Panc1 (cell line): Measurements from ENCODE around the gene MSMB. TPM values are rescaled to one million over a fixed set of nuclear protein-coding genes. Genes with fewer than 3 reads are reported as not detected.

ENCODE experiments used
- ATAC-seq: fragments of 200-7000 bp; cut with Tn5 transposase; 2 replicates; pipeline ENCODE4 v1.9.1; 2020; ENCODE audit warnings: mild to moderate bottlenecking, moderate library complexity
- BruUV-seq: library from RNA; stranded (reverse); fragments of 400-500 nt; replicated peaks from 2 replicates; lab custom pipeline; 2021; lab: Mats Ljungman, UMichigan
- CTCF ChIA-PET: fragments of 300-600 bp; sonication (Branson Sonifier 250); formaldehyde crosslinking; loops from one replicate; lab custom pipeline; 2022; ENCODE audit warnings: antibody characterized with exemption; lab: Charles Lee
- POLR2A ChIA-PET: fragments of 300-600 bp; sonication (Branson Sonifier 250); formaldehyde crosslinking; loops from one replicate; lab custom pipeline; 2022; ENCODE audit warnings: antibody characterized with exemption; lab: Charles Lee
- DNase-seq: peaks from one replicate; pipeline ENCODE4 v3.0.0-alpha.2; 2010; ENCODE audit warnings: low read depth, low spot score
- H3K27ac ChIP-seq: 2 replicates; pipeline ENCODE4 v1.5.1; 2011; ENCODE audit warnings: mild to moderate bottlenecking, low read length, inconsistent platforms
- H3K27me3 ChIP-seq: fragments of 200-500 bp; sonication (Bioruptor generic); 2 replicates; pipeline ENCODE4 v1.6.0; 2014; ENCODE audit warnings: low read length, inconsistent platforms; ENCODE audit not compliant: control insufficient read depth, insufficient read depth
- H3K36me3 ChIP-seq: fragments of 200-500 bp; sonication (Bioruptor generic); 2 replicates; pipeline ENCODE4 v1.5.1; 2014; ENCODE audit warnings: inconsistent platforms, mild to moderate bottlenecking, low read length, moderate library complexity; ENCODE audit not compliant: control insufficient read depth, insufficient read depth
- H3K4me1 ChIP-seq: 2 replicates; pipeline ENCODE4 v1.5.1; 2011; ENCODE audit warnings: inconsistent platforms, mild to moderate bottlenecking, low read length, moderate library complexity; ENCODE audit not compliant: control insufficient read depth, insufficient read depth
- H3K4me3 ChIP-seq, 2 experiments: 2 replicates each; pipeline ENCODE4 v1.5.1; 2011 to 2012; ENCODE audit warnings: low read depth in 2 of 2, low read length in 2 of 2, mild to moderate bottlenecking in 2 of 2, inconsistent platforms in 1 of 2, moderate library complexity in 1 of 2
- H3K9me3 ChIP-seq: fragments of 200-500 bp; sonication (Bioruptor generic); 2 replicates; pipeline ENCODE4 v1.5.1; 2014; ENCODE audit warnings: low read depth, mild to moderate bottlenecking, inconsistent platforms, low read length, moderate library complexity; ENCODE audit not compliant: control insufficient read depth, insufficient read depth
- POLR2AphosphoS5 ChIP-seq: IDR thresholded peaks from 2 replicates; pipeline ENCODE4 v1.6.1; 2012; ENCODE audit warnings: mild to moderate bottlenecking, low read depth, low read length, moderate library complexity
- REST ChIP-seq, 2 experiments: IDR thresholded peaks; 2 replicates each; pipeline ENCODE4 v1.6.1; 2011 to 2012; ENCODE audit warnings: low read depth in 2 of 2, control low read depth in 1 of 2, low read length in 1 of 2, mild to moderate bottlenecking in 1 of 2, moderate library complexity in 1 of 2; ENCODE audit not compliant: insufficient read depth in 1 of 2
- SIN3A ChIP-seq: IDR thresholded peaks from 2 replicates; pipeline ENCODE4 v1.6.1; 2012; ENCODE audit warnings: low read depth, mild to moderate bottlenecking, low read length, moderate library complexity, borderline replicate concordance; ENCODE audit not compliant: insufficient read depth
- TCF7L2 ChIP-seq: IDR thresholded peaks from 2 replicates; pipeline ENCODE4 v1.6.1; 2011; ENCODE audit warnings: mild to moderate bottlenecking, low read depth, low read length, inconsistent platforms
- in situ Hi-C: cut with HindIII; loops from 2 replicates; pipeline ENCODE4 v1.10.0; 2016; ENCODE audit warnings: low sequenced_read_pairs, low pct_unique_long_range_greater_than_20kb
- intact Hi-C: fragments of 100-400 bp; cut with micrococcal nuclease; formaldehyde crosslinking; loops from one replicate; pipeline ENCODE4 v1.10.0; 2022; ENCODE audit not compliant: unreplicated experiment
- total RNA-seq: library from RNA; stranded (reverse); gene quantifications from one replicate; pipeline ENCODE4 v1.2.1, GENCODE V29; 2021; ENCODE audit not compliant: unreplicated experiment
- TF ChIP-seq, protein P1 (sequence below): fragments of 450-650 bp; IDR thresholded peaks from 2 replicates; pipeline ENCODE4 v1.5.1; 2017; ENCODE audit warnings: mild to moderate bottlenecking

MSMB gene
- total RNA-seq, 1 experiment from 2014 or later = not detected

GRCh38 chr10:46019177-46019528 is 26.9 kb downstream of the MSMB start:
- CTCF ChIA-PET = no interaction called here
- intact Hi-C loops (no loop called here), in situ Hi-C loops (no loop called here)
- ATAC-seq (no peak), DNase-seq (no peak)
- no TSS peak for BruUV-seq
- H3K4me3 ChIP-seq = no peak overlapping the region
- TF ChIP-seq TCF7L2 (no peak), POLR2AphosphoS5 (no peak), SIN3A (no peak), REST (IDR thresholded peaks at IDR 0.05; ENCODE audit: insufficient read depth in 1 of 2, low read depth in 2 of 2, low read length in 1 of 2) (no peak)
- TF ChIP-seq, protein P1, sequence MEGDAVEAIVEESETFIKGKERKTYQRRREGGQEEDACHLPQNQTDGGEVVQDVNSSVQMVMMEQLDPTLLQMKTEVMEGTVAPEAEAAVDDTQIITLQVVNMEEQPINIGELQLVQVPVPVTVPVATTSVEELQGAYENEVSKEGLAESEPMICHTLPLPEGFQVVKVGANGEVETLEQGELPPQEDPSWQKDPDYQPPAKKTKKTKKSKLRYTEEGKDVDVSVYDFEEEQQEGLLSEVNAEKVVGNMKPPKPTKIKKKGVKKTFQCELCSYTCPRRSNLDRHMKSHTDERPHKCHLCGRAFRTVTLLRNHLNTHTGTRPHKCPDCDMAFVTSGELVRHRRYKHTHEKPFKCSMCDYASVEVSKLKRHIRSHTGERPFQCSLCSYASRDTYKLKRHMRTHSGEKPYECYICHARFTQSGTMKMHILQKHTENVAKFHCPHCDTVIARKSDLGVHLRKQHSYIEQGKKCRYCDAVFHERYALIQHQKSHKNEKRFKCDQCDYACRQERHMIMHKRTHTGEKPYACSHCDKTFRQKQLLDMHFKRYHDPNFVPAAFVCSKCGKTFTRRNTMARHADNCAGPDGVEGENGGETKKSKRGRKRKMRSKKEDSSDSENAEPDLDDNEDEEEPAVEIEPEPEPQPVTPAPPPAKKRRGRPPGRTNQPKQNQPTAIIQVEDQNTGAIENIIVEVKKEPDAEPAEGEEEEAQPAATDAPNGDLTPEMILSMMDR = no peak
- H3K27ac ChIP-seq = no peak overlapping the region
- H3K36me3 ChIP-seq = peaks cover 10% of the 10 kb centered on the region; the same call in 1 of the 2 replicates
- H3K9me3 ChIP-seq = no peaks in the 10 kb centered on the region
- H3K4me1 ChIP-seq = peaks cover 40% of the 10 kb centered on the region
- H3K27me3 ChIP-seq = no peaks in the 10 kb centered on the region
- POLR2A ChIA-PET = no interaction called here

DNA sequence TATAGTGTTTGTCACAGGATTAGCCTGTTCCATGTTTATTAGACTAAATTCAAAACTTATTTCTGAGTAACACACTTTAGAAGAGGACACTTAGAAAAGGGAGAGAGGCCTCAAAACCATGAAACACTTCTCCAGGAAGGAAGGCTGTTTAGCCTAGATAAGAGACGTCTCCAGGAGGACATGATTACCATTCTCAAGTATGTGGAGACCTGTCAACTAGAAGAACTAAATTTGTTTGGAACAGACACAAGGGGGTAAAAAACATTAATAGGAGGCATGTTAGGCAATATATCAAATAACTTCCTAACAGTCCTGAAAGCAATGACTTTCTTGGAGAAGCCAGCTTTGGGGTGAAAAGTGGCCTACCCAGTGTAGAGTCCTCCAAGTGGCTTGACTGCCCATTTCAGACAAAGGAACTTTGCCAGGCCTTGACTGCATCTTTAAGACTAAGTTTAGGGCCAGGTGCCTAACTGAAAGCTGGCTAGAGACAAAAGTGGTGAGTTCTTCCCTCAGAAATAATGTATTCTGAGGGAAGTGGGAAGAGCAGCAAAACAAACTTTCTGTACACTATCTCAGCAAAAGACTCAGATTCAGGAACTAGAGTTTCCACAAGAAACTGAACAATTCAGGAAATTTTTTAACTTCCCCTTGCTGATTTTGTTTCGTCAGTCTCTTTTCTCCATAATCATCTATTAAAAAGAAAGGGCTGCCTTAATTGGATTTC is 27.5 kb downstream of the MSMB start:
- H3K4me1 ChIP-seq = peaks cover 34% of the 10 kb centered on the region
- DNase-seq = no peak
- TF ChIP-seq SIN3A = no peak
- TF ChIP-seq TCF7L2 = no peak
- TF ChIP-seq, protein P1 = no peak
- TF ChIP-seq REST (IDR thresholded peaks at IDR 0.05; ENCODE audit: insufficient read depth in 1 of 2, low read depth in 2 of 2, low read length in 1 of 2) = no peak
- peaks cover 14% of the 10 kb centered on the region for H3K36me3 ChIP-seq
- ChIA-PET POLR2A (no interaction called here), CTCF (no interaction called here)
- intact Hi-C loops = no loop called here
- no peak overlapping the region for H3K4me3 ChIP-seq
- H3K27me3 ChIP-seq = no peaks in the 10 kb centered on the region
- in situ Hi-C loops = no loop called here
- BruUV-seq = no TSS peak
- no peaks in the 10 kb centered on the region for H3K9me3 ChIP-seq
- H3K27ac ChIP-seq = no peak overlapping the region
- no peak for ATAC-seq
